ENCODE data around the gene ASCC3. TPM values are rescaled to one million over a fixed set of nuclear protein-coding genes. Genes with fewer than 3 reads are reported as not detected.

The ASCC3 gene
- total and polyA plus RNA-seq, 2 experiments from 2014 or later = 92.9 to 129 TPM

- TF ChIP-seq ZNF462 (CRISPR knock-in tag; IDR thresholded peaks at IDR 0.05) (no peak), ETS1 (IDR thresholded peaks at IDR 0.05) (no peak), STAT1 (IDR thresholded peaks at IDR 0.05; ENCODE audit: unreplicated experiment) (no peak), ZNF331 (CRISPR knock-in tag; IDR thresholded peaks at IDR 0.05; ENCODE audit: low read depth) (no peak), REST (IDR thresholded peaks at IDR 0.05; ENCODE audit: unreplicated experiment) (no peak), JUNB (IDR thresholded peaks at IDR 0.05; ENCODE audit: unreplicated experiment) (no peak)
Observed at GRCh38 chr6:100809346-100809745, 71.8 kb downstream of the ASCC3 start (continued).

Measured in GM23338 (cell line).